ENCODE data around the gene HHIP.
A peak's percentile ranks its signal among the peaks of the same experiment; 100 is the strongest.

The HHIP gene, protein sequence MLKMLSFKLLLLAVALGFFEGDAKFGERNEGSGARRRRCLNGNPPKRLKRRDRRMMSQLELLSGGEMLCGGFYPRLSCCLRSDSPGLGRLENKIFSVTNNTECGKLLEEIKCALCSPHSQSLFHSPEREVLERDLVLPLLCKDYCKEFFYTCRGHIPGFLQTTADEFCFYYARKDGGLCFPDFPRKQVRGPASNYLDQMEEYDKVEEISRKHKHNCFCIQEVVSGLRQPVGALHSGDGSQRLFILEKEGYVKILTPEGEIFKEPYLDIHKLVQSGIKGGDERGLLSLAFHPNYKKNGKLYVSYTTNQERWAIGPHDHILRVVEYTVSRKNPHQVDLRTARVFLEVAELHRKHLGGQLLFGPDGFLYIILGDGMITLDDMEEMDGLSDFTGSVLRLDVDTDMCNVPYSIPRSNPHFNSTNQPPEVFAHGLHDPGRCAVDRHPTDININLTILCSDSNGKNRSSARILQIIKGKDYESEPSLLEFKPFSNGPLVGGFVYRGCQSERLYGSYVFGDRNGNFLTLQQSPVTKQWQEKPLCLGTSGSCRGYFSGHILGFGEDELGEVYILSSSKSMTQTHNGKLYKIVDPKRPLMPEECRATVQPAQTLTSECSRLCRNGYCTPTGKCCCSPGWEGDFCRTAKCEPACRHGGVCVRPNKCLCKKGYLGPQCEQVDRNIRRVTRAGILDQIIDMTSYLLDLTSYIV

DNA sequence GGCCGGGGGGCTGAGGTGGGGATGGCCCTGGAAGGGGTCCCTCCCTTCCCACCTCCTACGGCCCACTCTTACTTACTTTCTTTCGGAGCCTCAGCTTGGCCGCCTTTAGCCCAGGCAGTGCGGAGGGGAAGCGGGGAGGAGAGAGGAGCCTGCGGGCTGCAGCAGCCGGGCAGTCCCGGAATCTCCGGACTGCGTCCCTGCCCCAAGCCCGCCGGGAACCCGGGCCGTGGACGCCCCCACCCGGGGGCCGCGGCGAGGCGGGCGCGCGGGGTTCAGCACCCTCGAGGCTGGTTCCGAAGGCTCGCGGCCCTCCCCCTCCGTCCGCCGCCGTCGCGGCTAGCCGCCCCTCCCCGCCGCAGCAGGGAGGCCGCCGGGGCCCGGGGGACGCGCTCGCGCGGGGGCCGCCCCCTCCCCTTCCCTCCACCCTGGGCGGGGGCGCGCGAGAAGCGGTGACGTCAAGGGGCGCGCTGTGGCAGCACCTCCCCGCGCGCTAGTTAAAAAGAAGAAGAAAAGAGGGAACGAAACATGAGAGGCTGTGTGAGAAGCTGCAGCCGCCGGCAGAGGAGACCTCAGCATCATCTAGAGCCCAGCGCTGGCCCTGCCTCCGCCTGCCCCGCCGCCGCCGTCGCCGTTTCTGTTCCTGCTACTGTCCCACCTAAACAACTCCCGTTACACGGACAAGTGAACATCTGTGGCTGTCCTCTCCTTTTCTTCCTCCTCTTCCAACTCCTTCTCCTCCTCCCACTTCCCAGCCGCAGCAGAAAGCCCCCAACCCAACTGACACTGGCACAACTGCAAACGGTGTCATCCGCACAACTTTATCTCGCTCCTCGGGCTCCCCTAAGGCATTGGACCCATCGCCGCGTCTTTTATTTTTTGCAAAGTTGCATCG, at the start of gene HHIP:
Gene HHIP, plus strand, starts transcription at position 526 of the 892 bp plus-strand sequence. CDS start 520 bp downstream, outside the sequence.
- peak; percentile 31 for DNase-seq (ENCODE audit: extremely low spot score)
- CTCF ChIA-PET, result no interaction called here
- TF ChIP-seq, protein P1, sequence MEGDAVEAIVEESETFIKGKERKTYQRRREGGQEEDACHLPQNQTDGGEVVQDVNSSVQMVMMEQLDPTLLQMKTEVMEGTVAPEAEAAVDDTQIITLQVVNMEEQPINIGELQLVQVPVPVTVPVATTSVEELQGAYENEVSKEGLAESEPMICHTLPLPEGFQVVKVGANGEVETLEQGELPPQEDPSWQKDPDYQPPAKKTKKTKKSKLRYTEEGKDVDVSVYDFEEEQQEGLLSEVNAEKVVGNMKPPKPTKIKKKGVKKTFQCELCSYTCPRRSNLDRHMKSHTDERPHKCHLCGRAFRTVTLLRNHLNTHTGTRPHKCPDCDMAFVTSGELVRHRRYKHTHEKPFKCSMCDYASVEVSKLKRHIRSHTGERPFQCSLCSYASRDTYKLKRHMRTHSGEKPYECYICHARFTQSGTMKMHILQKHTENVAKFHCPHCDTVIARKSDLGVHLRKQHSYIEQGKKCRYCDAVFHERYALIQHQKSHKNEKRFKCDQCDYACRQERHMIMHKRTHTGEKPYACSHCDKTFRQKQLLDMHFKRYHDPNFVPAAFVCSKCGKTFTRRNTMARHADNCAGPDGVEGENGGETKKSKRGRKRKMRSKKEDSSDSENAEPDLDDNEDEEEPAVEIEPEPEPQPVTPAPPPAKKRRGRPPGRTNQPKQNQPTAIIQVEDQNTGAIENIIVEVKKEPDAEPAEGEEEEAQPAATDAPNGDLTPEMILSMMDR (IDR thresholded peaks at IDR 0.05; ENCODE audit: control extremely low read depth, extremely low read depth, low read depth, missing control alignments), result no peak
- POLR2A ChIA-PET, result no interaction called here

DNA sequence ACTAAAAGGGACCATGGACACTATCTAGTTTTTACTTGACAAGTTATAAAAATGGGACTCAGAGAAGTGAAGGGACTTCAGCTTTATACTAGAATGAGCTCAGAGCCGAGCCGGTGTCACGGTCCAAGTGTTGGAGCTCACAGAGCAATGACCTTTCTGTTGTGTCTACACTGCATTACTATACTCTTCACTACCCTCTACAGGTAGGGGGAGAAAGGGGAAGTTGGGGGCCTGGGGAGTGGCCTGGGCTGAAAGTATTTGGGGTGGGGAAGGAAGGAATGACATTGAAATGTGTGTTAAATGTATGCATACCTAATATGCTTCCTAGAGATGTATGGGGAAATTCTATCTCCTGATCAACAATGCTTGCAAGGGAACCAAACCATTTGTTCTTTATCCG, 48.8 kb upstream of the HHIP start:
- no peak for DNase-seq (ENCODE audit: extremely low spot score)
- TF ChIP-seq, protein P1 (IDR thresholded peaks at IDR 0.05; ENCODE audit: control extremely low read depth, extremely low read depth, low read depth, missing control alignments), result no peak
- POLR2A ChIA-PET, result no interaction called here
- CTCF ChIA-PET, result no interaction called here

DNA sequence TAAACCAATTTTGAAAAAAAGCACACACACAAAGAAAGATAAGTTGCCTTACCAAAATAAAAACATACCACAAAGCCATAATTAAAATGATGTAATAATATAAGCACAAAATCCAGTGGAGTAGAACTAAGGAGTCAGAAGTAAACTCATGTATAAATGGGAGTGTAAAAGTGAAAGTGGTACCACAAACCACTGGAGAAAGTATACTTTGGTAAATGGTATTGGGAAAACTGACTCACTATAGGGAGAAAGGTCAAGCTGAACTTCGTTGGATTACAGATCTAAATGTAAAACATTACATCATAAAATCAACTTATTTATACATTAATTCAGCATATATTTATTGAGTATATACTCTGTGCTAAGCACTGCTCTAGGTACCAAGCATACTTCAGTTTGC, 46.3 kb upstream of the HHIP start:
- POLR2A ChIA-PET, result no interaction called here
- TF ChIP-seq, protein P1 (IDR thresholded peaks at IDR 0.05; ENCODE audit: control extremely low read depth, extremely low read depth, low read depth, missing control alignments), result no peak
- CTCF ChIA-PET, result interaction anchor here (1.1 kb wide), 1 partner anchor 21 kb away, joined by 3 read pairs; no protein-coding TSS in a partner anchor
- no peak for DNase-seq (ENCODE audit: extremely low spot score)

DNA sequence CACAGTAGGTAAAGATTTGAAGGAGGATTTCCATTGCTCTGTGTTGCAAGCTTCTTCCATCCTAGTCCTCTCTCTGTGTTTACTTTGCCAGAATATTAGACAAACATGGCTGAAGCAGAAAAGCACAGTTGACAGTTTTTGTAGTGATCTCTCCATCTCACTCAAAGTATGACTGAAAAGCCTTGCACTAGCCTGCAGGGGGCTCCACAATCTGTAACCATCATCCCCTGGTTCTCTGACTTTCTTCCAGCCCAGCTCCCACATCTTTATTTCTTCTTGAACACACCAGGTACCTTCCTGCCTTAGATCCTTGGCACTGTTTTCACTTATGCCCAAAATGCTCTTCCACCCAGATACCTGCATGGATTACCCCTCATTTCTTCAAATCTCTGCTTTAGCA, 34.1 kb upstream of the HHIP start:
- ChIA-PET CTCF (interaction anchor here (0.9 to 1.2 kb wide), 2 partner anchors 13 to 60 kb away, joined by 3 to 4 read pairs; no protein-coding TSS in a partner anchor), POLR2A (no interaction called here)
- peak; percentile 22 for DNase-seq (ENCODE audit: extremely low spot score)
- TF ChIP-seq, protein P1 (IDR thresholded peaks at IDR 0.05; ENCODE audit: control extremely low read depth, extremely low read depth, low read depth, missing control alignments), result peak; percentile 28

DNA sequence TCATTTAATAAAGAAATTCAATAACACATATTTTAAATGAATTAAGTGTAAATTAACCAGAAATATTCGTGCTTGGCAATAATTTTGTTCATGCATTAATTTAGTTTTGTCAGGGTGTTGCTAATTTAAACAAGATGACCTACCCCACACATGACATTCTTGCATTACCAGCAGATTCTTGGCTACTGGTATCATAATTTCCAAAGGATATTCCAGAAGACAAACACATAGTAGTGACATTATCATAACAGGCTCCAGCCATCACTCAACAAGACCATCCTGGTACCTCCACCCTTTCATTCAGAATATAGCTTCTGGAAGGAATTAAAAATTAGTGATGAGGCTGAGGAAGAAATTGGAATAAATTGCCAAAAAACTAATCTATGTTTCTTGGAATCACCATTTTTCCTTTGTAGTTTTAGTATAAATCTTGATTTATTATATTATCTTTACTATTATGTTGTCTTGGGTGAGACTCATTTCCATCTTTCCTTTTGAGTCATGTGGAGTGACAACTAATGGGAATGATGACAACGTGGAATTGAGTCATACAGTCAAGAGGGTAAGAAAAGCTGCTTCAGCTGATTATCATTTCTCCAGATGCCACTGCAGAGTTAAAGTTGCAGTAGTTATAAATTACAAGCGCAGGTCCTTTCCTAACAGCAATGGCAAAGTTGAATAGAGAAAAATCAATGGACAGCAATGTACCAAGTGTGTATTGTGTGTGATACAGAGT, 30.9 kb upstream of the HHIP start:
- TF ChIP-seq, protein P1 (IDR thresholded peaks at IDR 0.05; ENCODE audit: control extremely low read depth, extremely low read depth, low read depth, missing control alignments), result no peak
- ChIA-PET CTCF (interaction anchor here (0.6 kb wide), 1 partner anchor 10 kb away, joined by 3 read pairs; no protein-coding TSS in a partner anchor), POLR2A (no interaction called here)
- no peak for DNase-seq (ENCODE audit: extremely low spot score)

All from GM10248 (cell line).